Smooth muscle cell of bladder (primary cell): Measurements from ENCODE around the gene IL17RA. TPM values are rescaled to one million over a fixed set of nuclear protein-coding genes. Genes with fewer than 3 reads are reported as not detected.

Experiments
- total RNA-seq: library from RNA; depleted of rRNA; stranded (reverse); fragments of >200 nt; gene quantifications from 2 replicates; pipeline ENCODE4 v1.2.3, GENCODE V29; 2014

The IL17RA gene, protein sequence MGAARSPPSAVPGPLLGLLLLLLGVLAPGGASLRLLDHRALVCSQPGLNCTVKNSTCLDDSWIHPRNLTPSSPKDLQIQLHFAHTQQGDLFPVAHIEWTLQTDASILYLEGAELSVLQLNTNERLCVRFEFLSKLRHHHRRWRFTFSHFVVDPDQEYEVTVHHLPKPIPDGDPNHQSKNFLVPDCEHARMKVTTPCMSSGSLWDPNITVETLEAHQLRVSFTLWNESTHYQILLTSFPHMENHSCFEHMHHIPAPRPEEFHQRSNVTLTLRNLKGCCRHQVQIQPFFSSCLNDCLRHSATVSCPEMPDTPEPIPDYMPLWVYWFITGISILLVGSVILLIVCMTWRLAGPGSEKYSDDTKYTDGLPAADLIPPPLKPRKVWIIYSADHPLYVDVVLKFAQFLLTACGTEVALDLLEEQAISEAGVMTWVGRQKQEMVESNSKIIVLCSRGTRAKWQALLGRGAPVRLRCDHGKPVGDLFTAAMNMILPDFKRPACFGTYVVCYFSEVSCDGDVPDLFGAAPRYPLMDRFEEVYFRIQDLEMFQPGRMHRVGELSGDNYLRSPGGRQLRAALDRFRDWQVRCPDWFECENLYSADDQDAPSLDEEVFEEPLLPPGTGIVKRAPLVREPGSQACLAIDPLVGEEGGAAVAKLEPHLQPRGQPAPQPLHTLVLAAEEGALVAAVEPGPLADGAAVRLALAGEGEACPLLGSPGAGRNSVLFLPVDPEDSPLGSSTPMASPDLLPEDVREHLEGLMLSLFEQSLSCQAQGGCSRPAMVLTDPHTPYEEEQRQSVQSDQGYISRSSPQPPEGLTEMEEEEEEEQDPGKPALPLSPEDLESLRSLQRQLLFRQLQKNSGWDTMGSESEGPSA
- total RNA-seq = 4.4 and 6.1 TPM in 2 replicates

DNA sequence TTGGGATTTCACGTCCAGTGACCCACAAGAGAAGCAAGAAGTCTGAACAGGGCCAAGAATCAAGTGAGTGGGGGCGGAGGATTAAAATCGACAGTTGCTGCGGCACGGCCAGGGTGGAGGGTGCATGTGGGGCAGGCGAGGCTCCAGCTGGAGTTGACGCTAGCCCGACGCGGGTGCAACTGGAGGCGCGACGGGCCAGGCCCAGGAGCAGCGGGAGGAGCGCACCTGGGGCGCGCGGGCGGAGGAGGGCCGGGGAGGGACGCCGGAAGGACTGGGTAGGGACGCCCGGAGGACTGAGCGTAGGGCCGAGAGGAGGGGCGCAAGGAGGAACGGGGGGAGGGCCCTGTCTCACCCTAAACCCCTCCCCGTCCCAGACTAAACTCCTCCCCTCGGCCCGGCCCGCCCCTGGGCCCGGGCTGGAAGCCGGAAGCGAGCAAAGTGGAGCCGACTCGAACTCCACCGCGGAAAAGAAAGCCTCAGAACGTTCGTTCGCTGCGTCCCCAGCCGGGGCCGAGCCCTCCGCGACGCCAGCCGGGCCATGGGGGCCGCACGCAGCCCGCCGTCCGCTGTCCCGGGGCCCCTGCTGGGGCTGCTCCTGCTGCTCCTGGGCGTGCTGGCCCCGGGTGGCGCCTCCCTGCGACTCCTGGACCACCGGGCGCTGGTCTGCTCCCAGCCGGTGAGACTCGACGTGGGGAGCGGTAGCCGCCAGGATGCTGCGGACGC lies at the start of gene IL17RA:
IL17RA (plus strand) TSS at position 447 of the 723 bp plus-strand sequence; CDS start at position 539, 92 bp downstream.

DNA sequence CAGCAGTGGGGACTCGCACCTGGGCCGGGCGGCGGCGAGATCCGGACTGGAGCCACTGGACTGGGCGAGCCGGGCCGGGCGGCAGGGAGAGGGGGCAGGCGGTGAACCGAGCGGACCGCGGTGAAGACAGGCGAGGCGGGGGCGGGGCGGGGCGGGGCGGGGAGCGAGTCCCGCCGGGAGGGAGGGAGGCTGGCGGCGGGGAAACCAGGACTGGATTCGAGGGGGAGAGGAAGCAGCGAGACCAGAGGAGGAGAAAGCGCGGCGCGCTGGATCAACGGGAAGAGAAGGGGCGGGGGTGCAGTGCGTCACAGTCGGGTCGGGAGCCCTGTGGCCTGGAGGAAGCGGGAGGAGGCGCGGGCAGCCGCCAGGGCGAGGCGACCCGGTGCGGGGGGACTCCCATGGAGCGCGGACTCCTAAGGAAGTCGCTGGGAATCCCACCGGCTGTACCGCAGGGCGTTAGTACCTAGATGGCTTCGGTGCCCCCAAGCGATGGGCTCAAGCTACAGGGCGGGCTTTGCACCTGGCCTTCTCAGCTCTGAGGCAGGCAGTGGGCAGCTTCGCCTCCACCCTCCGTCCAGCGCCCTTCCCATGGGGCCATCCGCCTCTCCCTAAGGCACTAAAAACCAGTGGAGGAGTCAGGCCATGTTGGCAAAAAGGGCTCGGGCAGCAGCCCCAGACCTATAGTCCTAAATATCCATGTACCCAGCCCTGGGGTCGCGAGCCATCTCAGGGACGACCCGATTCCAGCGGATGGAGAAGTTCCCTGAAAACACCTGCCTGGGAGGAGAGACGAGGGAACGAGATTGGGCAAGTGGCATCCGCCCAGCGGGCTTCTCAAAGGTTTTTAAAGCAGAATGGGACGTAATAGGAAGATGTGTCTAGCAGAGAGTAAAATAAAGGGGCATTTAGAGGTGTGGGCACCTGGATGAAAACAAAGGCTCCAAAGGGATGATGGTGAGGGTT lies 36.7 kb downstream of the IL17RA start, which contains the start of gene TMEM121B:
TMEM121B (minus strand) TSS at position 128 of the 963 bp plus-strand sequence. CDS start 233 bp downstream, outside the sequence.

DNA sequence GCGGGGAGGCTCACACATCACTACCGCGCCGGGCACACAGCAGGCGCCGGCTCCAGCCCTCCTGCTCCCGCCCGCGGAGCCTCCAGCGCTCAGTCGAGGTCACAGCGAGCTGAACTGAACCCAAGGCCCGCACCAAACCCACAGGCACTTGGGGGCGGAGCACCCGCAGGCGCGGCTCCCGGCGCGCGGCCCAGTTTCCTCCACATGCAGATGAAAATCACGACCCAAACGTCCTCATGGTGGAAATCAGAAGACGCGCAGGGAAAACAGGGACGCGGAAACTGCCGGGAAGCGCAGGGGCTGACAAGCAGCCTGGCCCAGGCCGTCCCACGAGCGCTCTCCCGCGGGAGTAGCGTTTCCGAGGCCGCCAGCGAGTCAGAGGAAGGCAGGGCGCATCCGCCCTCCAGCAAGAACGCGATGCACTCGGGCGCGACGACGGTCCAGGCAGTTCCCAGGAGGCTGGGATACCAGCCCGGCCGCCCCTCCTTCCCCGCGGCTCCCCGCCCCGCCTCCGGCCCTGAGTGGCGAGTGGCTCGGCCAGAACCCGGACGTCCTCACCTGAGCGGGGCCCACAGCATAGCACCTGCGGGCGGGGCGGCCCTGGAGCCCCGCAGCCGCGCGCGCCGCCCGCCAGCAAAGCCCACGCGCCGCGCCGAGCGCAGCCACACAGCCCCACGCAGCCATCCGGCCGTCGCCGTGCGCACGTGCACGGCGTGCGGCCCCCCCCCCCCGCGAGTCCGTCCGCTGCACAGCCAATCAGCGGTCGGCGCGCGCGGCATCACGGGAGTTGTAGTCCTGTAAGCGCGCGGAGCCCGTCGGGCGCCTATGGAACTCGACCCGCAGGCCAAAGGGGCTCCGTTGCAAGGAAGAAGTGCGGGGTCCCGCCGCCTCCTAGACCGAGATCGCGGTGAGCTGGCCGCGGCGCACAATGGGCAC lies 74.0 kb downstream of the IL17RA start, which contains the start of gene HDHD5:
HDHD5 (minus strand) TSS at position 710 of the 936 bp plus-strand sequence; CDS start at position 684, 26 bp downstream.

Other genes starting within 250 kb of the IL17RA start
- not detected in 2 replicates for gene GAB4, start 76.8 kb upstream of the IL17RA start, total RNA-seq
- under 0.01 TPM in 1 of 2 replicates, not detected in the other for gene TMEM121B, start 36.4 kb downstream of the IL17RA start, total RNA-seq
- gene HDHD5, start 74.3 kb downstream of the IL17RA start, total RNA-seq = 23.0 and 34.0 TPM in 2 replicates
- gene ADA2, start 134.4 kb downstream of the IL17RA start, total RNA-seq = 0.14 and 0.46 TPM in 2 replicates